K562 (cell line): ENCODE measurements around the gene FBXO27. TPM values are rescaled to one million over a fixed set of nuclear protein-coding genes. Genes with fewer than 3 reads are reported as not detected.

Experiments used
- ATF4 ChIP-seq: fragments of 450-650 bp; formaldehyde crosslinking; IDR thresholded peaks from 2 replicates; pipeline ENCODE4 v1.4.0; 2022; ENCODE audit warnings: mild to moderate bottlenecking, moderate library complexity
- CBFB ChIP-seq: sonication (generic); formaldehyde crosslinking; IDR thresholded peaks from 2 replicates; pipeline ENCODE4 v1.4.0; 2020; ENCODE audit warnings: mild to moderate bottlenecking, missing genetic modification reagents
- CBX3 ChIP-seq, 2 experiments: IDR thresholded peaks; 1 replicate in 1 of 2; 2 replicates in 1 of 2; pipeline ENCODE4 v1.6.1; 2012; ENCODE audit warnings: inconsistent platforms in 2 of 2, low read length in 2 of 2, borderline replicate concordance in 1 of 2, control low read depth in 1 of 2
- CHAMP1 ChIP-seq: fragments of 450-650 bp; IDR thresholded peaks from 2 replicates; pipeline ENCODE4 v1.6.1; 2016; ENCODE audit warnings: mild to moderate bottlenecking
- ERF ChIP-seq: fragments of 450-650 bp; formaldehyde crosslinking; IDR thresholded peaks from 2 replicates; pipeline ENCODE4 v1.4.0; 2020; ENCODE audit warnings: mild to moderate bottlenecking, mixed read lengths
- FOXM1 ChIP-seq, 2 experiments: fragments of 450-650 bp in 1 of 2; sonication (generic) in 1 of 2; formaldehyde crosslinking in 1 of 2; IDR thresholded peaks; 2 replicates each; pipeline versions ENCODE4 v1.6.1 to v1.9.0; 2017 to 2022; ENCODE audit warnings: low read depth in 2 of 2, mild to moderate bottlenecking in 2 of 2, missing genetic modification reagents in 1 of 2, moderate library complexity in 1 of 2
- GTF2F1 ChIP-seq: IDR thresholded peaks from 2 replicates; pipeline ENCODE4 v1.6.1; 2011; ENCODE audit warnings: low read depth, low read length, improper control_type of control experiment
- HDAC6 ChIP-seq: IDR thresholded peaks from 2 replicates; pipeline ENCODE4 v1.6.1; 2012; ENCODE audit warnings: low read depth, mild to moderate bottlenecking, control low read depth, inconsistent platforms, low read length, moderate library complexity
- HMGN3 ChIP-seq: IDR thresholded peaks from 2 replicates; pipeline ENCODE4 v1.6.1; 2011; ENCODE audit warnings: borderline replicate concordance, low read depth, mild to moderate bottlenecking, mixed read lengths, low read length; ENCODE audit not compliant: insufficient read length; ENCODE audit errors: extremely low read depth
- KDM1A ChIP-seq, 2 experiments: fragments of 450-650 bp; IDR thresholded peaks; 2 replicates each; pipeline ENCODE4 v1.6.1; 2016; ENCODE audit warnings: mild to moderate bottlenecking in 2 of 2
- MTA1 ChIP-seq: fragments of 450-650 bp; IDR thresholded peaks from 2 replicates; pipeline ENCODE4 v1.6.1; 2017; ENCODE audit warnings: borderline replicate concordance
- NCOA1 ChIP-seq: fragments of 450-650 bp; IDR thresholded peaks from 2 replicates; pipeline ENCODE4 v1.6.1; 2016; ENCODE audit warnings: low read depth
- RAD51 ChIP-seq: fragments of 450-650 bp; IDR thresholded peaks from 2 replicates; pipeline ENCODE4 v1.7.1; 2016; ENCODE audit warnings: low read depth, mild to moderate bottlenecking, borderline replicate concordance
- SNRNP70 ChIP-seq: fragments of 200-400 bp; formaldehyde crosslinking; optimal IDR thresholded peaks from 2 replicates; pipeline ENCODE3; 2017; ENCODE audit warnings: low read depth, low read length
- ZBED1 ChIP-seq: IDR thresholded peaks from 2 replicates; pipeline ENCODE4 v1.6.1; 2014
- ZNF140 ChIP-seq: fragments of 250-450 bp; sonication (Bioruptor Pico); IDR thresholded peaks from 2 replicates; pipeline ENCODE4 v1.8.0; 2021; ENCODE audit warnings: moderate library complexity, mild to moderate bottlenecking, inconsistent platforms
- ZNF280A ChIP-seq: fragments of 450-650 bp; IDR thresholded peaks from 2 replicates; pipeline ENCODE4 v1.6.1; 2018; ENCODE audit warnings: mild to moderate bottlenecking, low read depth; ENCODE audit not compliant: partially characterized antibody
- ZNF431 ChIP-seq: sonication (generic); formaldehyde crosslinking; IDR thresholded peaks from 2 replicates; pipeline ENCODE4 v1.8.0; 2022; ENCODE audit warnings: mild to moderate bottlenecking, missing genetic modification reagents
- ZNF609 ChIP-seq: sonication (generic); formaldehyde crosslinking; IDR thresholded peaks from 2 replicates; pipeline ENCODE4 v1.8.1; 2023; ENCODE audit warnings: missing genetic modification reagents, mild to moderate bottlenecking, borderline replicate concordance
- polyA plus RNA-seq, 8 experiments: library from polyadenylated mRNA; depleted of rRNA in 4 of 8; stranded (reverse) in 5 of 8; unstranded in 3 of 8; fragments of >200 nt; fragmentation: Nextera tagmentation in 2 of 8; fragmentation: Illumina TruSeq in 1 of 8; extraction: Ambion mirVana in 2 of 8; extraction: Trizol in 1 of 8; gene quantifications; 2 replicates each; pipeline versions ENCODE4 v1.2.1 to v1.2.3, GENCODE V29; 2011 to 2014; ENCODE audit warnings: inconsistent platforms in 1 of 8, missing spikeins in 1 of 8
- total RNA-seq, 7 experiments: library from RNA; depleted of rRNA in 6 of 7; stranded (reverse); fragments of >200 nt in 6 of 7; fragmentation: Illumina TruSeq in 2 of 7; extraction: Trizol in 2 of 7; gene quantifications; 2 replicates each; pipeline versions ENCODE4 v1.2.1 to v1.2.3, GENCODE V29; 2011 to 2021; ENCODE audit warnings: low replicate concordance in 1 of 7

FBXO27 gene
- total and polyA plus RNA-seq, 9 of the 15 experiments (the other 6 are each of a cell fraction or from before 2014, with no cell fraction given) = 1.8 to 11.0 (median 6.3) TPM

- no peak for TF ChIP-seq ZNF609 (CRISPR knock-in tag)
- TF ChIP-seq ERF (CRISPR knock-in tag) = no peak
- no peak for TF ChIP-seq HDAC6
- no peak for TF ChIP-seq NCOA1
- TF ChIP-seq ZBED1 = no peak
- peak; percentile 26 for TF ChIP-seq HMGN3
- TF ChIP-seq ZNF431 = no peak
- TF ChIP-seq KDM1A (IDR thresholded peaks at IDR 0.05) = peak in 1 of 2 experiments; percentile 27; a peak in 1 of 4 replicates
- TF ChIP-seq SNRNP70 = no peak
- TF ChIP-seq FOXM1 (IDR thresholded peaks at IDR 0.05; ENCODE audit: low read depth) = no peak
- TF ChIP-seq FOXM1 (CRISPR knock-in tag; IDR thresholded peaks at IDR 0.05; ENCODE audit: low read depth) = no peak
- TF ChIP-seq CBFB (CRISPR knock-in tag) = no peak
- TF ChIP-seq ZNF140 (CRISPR knock-in tag) = no peak
- no peak for TF ChIP-seq CHAMP1
- no peak for TF ChIP-seq GTF2F1
- TF ChIP-seq ATF4 (CRISPR knock-in tag) = no peak
- TF ChIP-seq CBX3 (IDR thresholded peaks at IDR 0.05; ENCODE audit: borderline replicate concordance in 1 of 2, low read length in 2 of 2) = peak in 1 of 2 experiments; percentile 52; a peak in 1 of 3 replicates
- TF ChIP-seq ZNF280A = no peak
- peak; percentile 32; the same call in 1 of the 2 replicates for TF ChIP-seq RAD51
- no peak for TF ChIP-seq MTA1
Measured at GRCh38 chr19:38975214-38975860, 57.0 kb downstream of the FBXO27 start, which contains the start of gene FBXO17 (continued).
